Osteocyte (in vitro differentiated cells): ENCODE data around the gene SRGAP3. TPM values are rescaled to one million over a fixed set of nuclear protein-coding genes. Genes with fewer than 3 reads are reported as not detected.

Source experiments
- DNase-seq: peaks from one replicate; pipeline ENCODE4 v3.0.0; 2021; ENCODE audit warnings: mixed read lengths; ENCODE audit not compliant: unreplicated experiment; ENCODE audit errors: extremely low spot score
- H3K27ac Mint-ChIP-seq: one replicate; pipeline ENCODE4 v1.8.0; 2021; ENCODE audit warnings: mild to moderate bottlenecking, mixed read lengths; ENCODE audit not compliant: unreplicated experiment
- H3K27me3 Mint-ChIP-seq: one replicate; pipeline ENCODE4 v1.8.0; 2021; ENCODE audit warnings: mixed read lengths; ENCODE audit not compliant: unreplicated experiment
- H3K36me3 Mint-ChIP-seq: one replicate; pipeline ENCODE4 v1.8.0; 2021; ENCODE audit warnings: mixed read lengths; ENCODE audit not compliant: unreplicated experiment
- H3K4me1 Mint-ChIP-seq: one replicate; pipeline ENCODE4 v1.8.0; 2021; ENCODE audit warnings: mixed read lengths; ENCODE audit not compliant: unreplicated experiment
- H3K4me3 Mint-ChIP-seq: one replicate; pipeline ENCODE4 v1.8.0; 2021; ENCODE audit warnings: mild to moderate bottlenecking, moderate library complexity, mixed read lengths; ENCODE audit not compliant: unreplicated experiment
- H3K9me3 Mint-ChIP-seq: one replicate; pipeline ENCODE4 v1.8.0; 2021; ENCODE audit warnings: mixed read lengths; ENCODE audit not compliant: unreplicated experiment
- total RNA-seq: library from RNA; stranded (reverse); gene quantifications from 2 replicates; pipeline ENCODE4 v1.2.1, GENCODE V29; 2021
- TF ChIP-seq, protein P1 (sequence below): fragments of 200-600 bp; sonication (generic); IDR thresholded peaks from 2 replicates; pipeline ENCODE4 v1.5.0; 2021; ENCODE audit warnings: antibody characterized with exemption, mild to moderate bottlenecking, moderate library complexity

Gene SRGAP3
- total RNA-seq, 1 donor from 2014 or later = 2.6 TPM

DNA sequence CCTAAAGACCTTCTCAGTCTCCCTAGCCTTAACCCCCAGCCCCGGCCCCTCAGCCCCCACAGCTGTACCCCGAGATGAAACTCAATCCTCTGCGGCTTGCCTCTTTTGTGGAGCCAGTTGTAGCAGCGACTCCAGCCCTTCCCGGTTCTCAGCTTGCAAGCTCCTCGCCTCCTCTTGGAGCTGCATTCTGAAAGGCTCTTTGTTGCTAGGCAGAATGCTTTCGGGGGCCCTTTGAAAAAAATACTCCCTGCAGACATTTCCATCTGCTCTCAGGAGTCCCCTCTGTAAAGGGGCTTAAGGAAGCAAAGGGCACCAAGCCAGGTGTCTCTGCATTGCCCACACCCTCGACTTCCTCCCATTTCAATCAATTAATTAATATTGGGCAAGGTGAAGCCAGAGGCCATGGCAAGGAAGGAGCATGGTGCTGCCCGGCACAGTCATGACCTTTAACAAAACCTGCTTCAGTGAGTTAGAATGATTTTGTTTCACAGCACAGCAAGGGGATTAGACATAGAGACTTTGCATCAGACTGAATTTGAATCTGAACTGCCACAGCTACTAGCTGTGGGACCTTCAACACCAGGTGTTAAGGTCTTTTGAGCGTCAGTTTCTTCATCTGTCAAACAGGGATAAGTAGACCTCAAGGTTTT lies 65.5 kb downstream of the SRGAP3 start:
- TF ChIP-seq, protein P1, sequence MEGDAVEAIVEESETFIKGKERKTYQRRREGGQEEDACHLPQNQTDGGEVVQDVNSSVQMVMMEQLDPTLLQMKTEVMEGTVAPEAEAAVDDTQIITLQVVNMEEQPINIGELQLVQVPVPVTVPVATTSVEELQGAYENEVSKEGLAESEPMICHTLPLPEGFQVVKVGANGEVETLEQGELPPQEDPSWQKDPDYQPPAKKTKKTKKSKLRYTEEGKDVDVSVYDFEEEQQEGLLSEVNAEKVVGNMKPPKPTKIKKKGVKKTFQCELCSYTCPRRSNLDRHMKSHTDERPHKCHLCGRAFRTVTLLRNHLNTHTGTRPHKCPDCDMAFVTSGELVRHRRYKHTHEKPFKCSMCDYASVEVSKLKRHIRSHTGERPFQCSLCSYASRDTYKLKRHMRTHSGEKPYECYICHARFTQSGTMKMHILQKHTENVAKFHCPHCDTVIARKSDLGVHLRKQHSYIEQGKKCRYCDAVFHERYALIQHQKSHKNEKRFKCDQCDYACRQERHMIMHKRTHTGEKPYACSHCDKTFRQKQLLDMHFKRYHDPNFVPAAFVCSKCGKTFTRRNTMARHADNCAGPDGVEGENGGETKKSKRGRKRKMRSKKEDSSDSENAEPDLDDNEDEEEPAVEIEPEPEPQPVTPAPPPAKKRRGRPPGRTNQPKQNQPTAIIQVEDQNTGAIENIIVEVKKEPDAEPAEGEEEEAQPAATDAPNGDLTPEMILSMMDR = no peak
- no peak for DNase-seq
- no peaks in the 10 kb centered on the region for H3K4me1 Mint-ChIP-seq
- no peak overlapping the region for H3K27ac Mint-ChIP-seq
- no peaks in the 10 kb centered on the region for H3K36me3 Mint-ChIP-seq
- no peaks in the 10 kb centered on the region for H3K9me3 Mint-ChIP-seq
- H3K4me3 Mint-ChIP-seq = no peak overlapping the region
- peaks cover 60% of the 10 kb centered on the region for H3K27me3 Mint-ChIP-seq

DNA sequence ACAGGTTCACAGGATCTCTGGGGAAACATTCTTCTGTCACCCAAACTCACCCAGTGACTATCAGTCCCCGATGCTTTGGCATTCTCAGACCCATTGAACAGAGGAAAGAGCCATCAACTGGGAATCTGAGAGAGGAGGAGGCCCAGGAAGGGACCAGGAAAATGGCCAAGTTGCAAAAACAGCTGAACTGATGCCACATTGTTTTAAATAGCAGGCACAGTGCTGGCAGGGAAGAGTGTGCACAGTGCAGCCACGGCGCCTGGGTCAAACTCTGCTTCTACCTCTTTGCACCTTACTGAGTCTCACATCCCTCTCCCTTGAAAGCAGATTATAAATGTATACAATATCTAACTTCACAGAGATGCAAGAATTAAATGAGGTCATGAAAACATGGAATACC lies 66.4 kb downstream of the SRGAP3 start:
- Mint-ChIP-seq H3K9me3 (no peaks in the 10 kb centered on the region), H3K27ac (no peak overlapping the region), H3K4me3 (no peak overlapping the region), H3K27me3 (peaks cover 61% of the 10 kb centered on the region), H3K36me3 (no peaks in the 10 kb centered on the region), H3K4me1 (no peaks in the 10 kb centered on the region)
- TF ChIP-seq, protein P1 = no peak
- no peak for DNase-seq

DNA sequence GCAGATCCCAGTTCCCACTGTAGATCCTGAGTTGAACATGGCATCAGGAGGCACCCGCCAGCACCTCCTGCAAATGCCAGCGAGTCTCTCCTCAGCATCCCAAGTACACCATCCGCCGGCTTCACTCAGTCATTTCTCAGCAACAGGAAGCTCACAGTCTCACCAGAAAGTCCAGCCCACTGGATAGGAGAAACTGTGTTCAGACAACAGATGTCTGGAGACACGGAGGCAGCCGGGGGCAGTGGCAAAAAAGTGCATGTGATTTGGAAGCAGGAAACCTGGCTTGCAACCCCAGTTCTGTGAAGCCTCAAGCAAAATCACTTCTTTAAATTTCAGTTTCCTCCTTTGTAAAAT lies 68.7 kb downstream of the SRGAP3 start:
- Mint-ChIP-seq H3K4me1 (no peaks in the 10 kb centered on the region), H3K4me3 (no peak overlapping the region), H3K36me3 (no peaks in the 10 kb centered on the region), H3K27ac (no peak overlapping the region), H3K27me3 (peaks cover 44% of the 10 kb centered on the region), H3K9me3 (no peaks in the 10 kb centered on the region)
- no peak for DNase-seq
- TF ChIP-seq, protein P1 = no peak

DNA sequence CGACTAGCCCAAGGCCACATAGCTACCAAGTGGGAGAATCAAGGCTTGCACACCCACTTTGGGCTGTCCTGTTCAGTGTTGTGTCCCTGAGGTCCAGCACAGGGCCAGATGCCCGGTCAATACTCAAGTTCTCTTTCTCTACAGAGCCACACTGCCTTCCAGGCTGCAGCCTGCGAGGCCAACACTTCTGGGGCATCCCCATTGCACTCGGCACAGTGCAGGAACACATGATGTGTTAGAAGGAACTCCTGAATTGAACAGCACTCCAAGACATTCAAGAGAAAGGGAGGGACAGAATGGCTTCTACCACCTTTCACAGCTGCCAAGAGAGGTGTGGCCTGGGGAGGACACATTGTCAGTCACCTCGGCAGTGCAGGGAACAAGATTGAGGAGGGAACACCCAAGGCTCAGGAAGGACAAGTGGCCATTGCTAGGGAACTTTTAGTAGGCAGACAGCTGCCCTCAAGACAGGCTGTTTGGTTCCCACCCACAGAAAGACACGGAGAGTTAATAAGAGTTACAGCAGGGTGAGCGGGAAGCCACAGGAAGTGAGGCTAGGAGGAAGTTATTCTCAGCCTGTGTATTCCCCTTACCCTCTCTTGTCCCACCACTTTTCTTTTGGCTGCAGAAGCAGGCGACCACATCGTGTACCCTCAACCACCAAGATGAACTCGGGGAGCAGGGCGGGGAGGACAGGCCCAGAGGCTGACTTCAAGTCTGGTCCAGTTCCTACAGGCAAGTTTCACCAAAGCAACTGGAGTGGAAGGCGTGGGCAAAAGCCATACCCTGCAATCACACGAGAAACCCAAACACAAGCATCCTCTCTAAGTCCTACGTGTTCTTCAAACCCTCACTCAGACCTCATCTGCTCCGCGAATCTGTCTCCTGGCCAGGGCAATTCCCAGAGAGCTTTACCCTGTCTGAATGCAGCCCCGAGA lies 69.4 kb downstream of the SRGAP3 start:
- Mint-ChIP-seq H3K27ac (no peak overlapping the region), H3K36me3 (no peaks in the 10 kb centered on the region), H3K4me3 (no peak overlapping the region), H3K27me3 (peaks cover 38% of the 10 kb centered on the region), H3K4me1 (peaks cover 6% of the 10 kb centered on the region), H3K9me3 (no peaks in the 10 kb centered on the region)
- no peak for DNase-seq
- TF ChIP-seq, protein P1 = no peak

DNA sequence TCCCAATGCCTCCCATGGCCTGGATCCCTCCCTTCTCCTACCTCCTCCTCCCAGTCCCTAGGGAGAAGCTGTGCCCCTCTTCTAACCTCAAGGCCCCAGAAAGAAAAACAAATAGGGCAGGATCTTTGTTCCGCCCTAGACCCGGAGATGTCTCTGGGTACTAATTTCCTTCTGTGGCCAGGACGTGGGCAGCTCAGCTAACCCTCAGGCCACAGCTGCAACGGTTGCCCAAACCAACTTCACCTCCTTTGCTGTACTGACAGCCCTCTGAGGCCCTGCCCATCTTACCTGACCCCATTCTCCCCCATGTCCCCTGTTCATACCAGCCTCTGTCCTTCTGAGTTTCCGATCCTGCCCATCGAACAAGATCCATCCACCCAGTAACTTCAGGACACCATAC lies 70.7 kb downstream of the SRGAP3 start:
- TF ChIP-seq, protein P1 = no peak
- DNase-seq = no peak
- Mint-ChIP-seq H3K27ac (no peak overlapping the region), H3K4me1 (peaks cover 17% of the 10 kb centered on the region), H3K4me3 (no peak overlapping the region), H3K9me3 (no peaks in the 10 kb centered on the region), H3K27me3 (peaks cover 24% of the 10 kb centered on the region), H3K36me3 (no peaks in the 10 kb centered on the region)
